NCI-H82 (cell line): Measurements from ENCODE around the gene NCK2.
A peak's percentile ranks its signal among the peaks of the same experiment; 100 is the strongest.

Experiments
- DNase-seq: peaks from one replicate; lab custom pipeline; 2025; lab: John Stamatoyannopoulos, UW

NCK2 gene

DNA sequence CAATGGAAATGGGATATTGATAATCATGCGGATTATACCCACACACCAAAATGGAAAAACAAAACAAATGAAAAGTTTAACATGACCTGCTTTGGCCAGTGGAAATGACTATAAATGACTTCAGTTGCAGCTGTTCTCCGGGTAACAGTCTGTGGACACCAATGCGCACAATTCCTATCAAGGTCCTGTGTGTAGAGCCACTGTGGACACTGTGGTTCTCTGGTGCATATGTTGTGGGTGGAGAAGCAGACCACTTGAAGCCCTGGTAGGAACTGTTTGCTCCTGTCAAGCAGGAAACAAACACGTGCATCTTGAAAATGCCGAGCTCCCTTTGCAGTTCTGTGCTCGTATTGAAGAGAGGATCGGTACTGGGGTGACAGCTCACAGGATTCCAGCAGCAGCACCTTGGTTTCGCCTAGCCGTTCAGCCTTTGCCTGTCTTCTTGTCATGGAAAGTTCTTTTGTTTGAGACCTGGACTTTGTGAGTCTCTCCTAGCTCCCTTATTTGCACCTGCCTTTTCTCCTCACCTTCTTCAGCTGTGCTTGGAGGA is 32.9 kb downstream of the NCK2 start:
- DNase-seq, result no peak

DNA sequence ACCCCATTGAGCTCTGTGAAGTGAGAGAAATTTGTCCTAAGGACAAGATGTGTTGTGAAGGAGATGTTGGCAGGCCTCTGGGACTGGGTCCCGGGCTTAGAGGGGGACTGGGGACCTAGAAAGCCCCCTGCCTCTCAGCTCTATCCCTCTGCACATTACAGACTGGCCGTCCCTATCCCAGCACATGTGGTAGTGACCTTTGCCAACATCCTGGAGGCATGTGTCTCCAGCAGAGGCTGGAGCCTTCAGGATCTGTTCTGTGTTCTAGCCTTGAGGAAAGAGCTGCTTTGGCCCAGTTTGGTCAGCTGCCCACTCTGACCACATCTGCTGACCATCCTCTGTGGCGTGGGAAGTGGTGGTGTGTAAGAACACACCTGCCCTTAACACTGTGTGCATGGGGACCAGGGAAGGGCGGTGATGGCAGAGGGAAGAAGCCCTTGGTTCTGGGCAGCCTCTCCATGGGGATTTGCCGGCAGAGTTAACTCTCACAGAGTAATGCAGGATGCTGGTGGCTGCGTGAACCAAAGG is 33.4 kb downstream of the NCK2 start:
- no peak for DNase-seq

DNA sequence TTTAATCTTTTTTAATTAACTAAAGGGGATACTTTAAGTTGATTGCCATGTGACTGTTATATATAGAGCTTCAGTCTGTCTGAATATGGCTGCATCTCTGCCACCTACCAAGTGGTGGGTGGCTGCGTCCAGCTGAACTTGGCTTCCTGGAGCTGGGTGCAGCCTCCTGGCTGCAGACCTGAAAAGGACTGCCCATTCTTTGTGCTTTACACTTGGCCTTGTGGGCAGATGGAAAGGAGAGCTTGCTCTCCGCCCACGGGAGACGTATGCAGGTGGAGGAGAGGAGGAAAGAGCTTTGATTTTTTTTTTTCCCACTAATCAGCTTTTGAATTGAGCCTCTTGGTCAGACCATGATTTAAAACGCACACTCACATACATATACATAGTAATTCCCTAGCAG is 34.7 kb downstream of the NCK2 start:
- DNase-seq, result peak; percentile 79

DNA sequence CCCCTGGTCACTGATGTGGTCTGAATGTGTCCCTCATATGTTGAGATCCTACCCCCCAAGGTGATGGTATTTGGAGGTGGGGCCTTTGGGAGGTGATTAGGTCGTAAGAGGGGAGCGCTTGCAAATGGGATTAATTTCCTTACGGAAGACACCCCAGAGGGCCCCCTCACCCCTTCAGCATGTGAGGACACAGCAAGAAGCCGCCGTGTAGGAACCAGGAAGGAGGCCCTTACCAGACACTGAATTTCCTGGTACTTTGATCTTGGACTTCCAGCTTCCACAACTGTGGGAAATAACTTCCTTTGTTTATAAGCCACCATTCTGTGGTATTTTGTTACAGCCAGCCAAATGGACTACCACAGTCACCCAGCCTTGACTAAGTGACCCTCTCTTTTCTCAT is 35.9 kb downstream of the NCK2 start:
- DNase-seq, result no peak

DNA sequence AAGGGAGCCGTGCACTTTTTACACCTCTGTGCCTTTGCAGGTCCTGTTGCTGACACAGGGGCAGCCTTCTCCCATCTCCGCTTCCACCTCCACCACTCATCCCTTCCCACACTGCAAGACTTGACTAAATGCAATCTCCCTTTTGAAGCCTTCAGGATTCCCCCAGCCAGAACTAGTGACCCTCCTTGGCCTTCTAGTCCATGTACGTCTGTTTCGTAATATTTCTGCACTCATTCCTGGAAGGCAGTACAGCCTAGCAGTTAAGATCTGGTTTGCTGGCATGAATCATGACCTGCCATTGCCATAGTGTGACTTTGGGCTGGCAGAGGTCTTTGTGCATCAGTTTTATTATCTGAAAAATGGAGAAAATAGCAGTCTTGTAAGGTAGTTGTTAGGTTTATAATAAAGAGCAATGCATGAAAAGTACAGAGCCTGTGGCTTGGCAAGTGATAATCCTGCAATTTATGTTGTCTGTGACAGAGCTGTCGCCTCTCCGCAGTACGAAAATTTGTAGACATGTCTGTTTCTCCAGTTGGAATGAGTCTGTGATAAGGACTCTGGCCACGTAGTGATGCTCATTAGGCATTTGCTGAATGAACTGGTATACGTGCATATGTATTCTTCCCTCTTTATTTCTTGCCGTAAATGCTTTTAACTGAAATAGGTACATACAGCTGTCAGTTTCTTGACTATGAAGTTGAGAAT is 36.7 kb downstream of the NCK2 start:
- no peak for DNase-seq

GRCh38 chr2:105782123-105782522 is 37.4 kb downstream of the NCK2 start:
- no peak for DNase-seq

DNA sequence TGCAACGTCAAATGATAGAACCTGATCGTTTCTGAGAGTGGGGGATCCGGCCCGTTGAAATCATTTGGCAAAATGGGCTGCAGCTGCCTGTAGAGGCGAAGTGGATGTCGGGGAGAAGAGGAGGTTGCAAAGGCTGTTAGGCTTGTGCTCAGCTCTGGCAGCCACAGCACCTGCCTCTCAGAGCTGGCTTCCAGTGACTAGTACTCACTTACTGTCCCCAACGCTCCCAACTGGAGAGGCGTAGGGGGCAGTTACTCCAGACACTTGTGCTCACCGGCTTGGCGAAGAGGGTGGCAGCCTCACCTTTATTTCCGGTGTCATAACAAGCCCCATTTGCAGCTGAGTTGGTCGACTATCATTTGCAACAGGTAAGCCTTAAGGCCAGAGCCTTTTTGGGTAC is 37.9 kb downstream of the NCK2 start:
- no peak for DNase-seq

DNA sequence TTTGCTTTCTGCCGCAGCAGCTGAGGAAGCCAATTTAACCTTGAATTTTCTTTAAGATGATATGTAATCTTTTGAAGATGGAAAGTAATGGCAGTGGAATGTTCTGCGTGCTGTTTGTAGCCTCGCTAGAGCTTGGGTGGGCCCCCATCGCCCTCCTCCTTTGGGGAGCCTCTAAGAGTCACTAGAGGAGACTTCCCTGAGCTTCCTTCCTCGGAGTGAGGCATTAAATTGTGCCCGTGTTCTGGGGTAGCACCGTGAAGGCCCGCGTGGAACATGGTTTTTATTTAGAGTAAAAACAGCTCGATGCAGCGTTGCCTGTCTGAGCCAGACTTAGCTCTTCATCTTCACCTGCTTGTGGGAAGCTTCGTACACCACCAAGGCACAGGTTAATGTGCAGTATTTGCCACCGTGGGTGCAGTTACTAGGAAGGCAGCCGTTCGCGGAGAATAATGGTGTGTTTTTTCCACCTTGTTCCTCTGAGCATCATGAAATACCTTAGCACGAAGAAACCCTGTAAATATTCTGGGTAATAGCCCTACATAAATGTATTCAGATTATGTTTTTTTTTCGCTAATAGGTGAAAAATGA is 38.5 kb downstream of the NCK2 start:
- no peak for DNase-seq

GRCh38 chr2:105783972-105784371 is 39.3 kb downstream of the NCK2 start:
- DNase-seq, result no peak

GRCh38 chr2:105784589-105784988 is 39.9 kb downstream of the NCK2 start:
- no peak for DNase-seq

DNA sequence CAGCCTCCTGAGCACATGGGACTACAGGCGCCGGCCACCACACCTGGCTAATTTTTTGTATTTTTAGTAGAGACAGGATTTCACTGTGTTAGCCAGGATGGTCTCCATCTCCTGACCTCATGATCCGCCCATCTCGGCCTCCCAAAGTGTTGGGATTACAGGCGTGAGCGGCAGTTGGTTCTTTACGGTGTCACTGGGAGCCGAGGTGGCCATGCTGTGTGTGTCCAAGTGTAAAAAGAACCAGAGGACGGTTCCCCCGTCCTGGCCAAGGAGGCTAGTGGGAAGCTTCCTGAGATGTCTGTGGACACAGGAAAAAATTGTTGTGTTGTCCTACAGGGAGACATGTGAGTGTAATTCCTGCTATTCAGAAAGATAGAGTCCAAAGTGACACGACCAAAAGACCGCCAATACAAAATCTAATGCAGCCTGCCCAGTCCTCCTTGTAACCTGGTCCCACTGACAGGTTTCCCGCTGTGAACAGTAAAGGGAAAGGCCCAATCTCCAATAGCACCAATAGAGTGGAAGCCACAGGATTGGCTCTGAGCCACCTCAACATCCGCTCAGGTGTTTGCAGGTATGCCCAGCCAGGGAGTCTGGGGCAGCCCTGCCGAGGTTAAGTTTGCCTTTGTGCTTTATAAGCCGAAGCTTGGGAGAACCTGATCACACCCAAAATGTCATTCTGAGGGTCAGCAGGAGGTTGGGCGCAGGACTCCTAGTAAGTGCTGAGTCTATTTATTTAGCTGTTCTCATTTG is 40.6 kb downstream of the NCK2 start:
- DNase-seq, result no peak

- DNase-seq, result no peak
Measured at GRCh38 chr2:105786231-105787230, 41.8 kb downstream of the NCK2 start.

DNA sequence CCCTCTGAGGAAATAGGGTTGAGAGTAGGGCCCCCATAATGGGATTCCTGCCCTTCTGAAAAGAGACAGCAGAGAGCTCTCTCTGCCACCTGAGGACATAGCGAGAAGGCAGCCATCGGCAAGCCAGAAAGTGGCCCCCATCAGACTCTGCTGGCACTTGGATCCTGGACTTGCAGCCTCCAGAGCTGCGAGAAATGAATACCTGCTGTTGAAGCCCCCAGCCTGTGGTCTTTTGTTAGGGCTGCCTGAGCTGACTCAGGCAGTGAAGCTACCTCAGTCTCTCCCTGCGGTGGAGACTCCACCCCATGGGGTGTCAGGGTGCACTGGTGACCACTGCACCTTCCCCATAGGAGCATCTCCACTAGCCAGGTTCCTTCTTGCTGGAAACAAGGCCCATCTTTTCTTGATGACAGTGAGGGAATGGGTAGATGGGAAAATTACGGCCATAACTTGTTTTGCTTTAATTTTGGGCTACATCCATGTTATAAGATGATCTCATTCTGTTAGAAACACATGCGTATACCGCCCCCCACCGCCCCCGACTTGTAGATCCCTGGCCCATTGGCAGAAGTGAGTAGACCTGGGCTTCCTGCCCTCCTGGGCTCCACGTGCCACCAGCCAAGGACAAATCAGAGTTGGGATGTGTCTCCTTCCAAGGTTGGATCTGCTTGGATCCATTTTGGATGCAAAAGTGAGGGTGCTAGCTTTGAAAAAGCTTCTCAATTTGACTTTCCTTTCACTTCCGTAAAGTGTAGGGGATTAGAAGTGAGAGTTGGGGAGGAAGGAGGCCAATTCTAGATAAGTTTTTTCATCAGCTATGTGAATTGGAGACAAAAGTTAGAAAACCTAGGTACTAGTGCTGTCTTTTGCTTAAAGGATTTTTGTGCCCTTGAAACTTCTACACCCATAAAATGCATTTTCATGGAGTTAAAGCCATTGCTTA is 42.9 kb downstream of the NCK2 start:
- DNase-seq, result no peak

- no peak for DNase-seq
Measured at GRCh38 chr2:105788670-105789290, 44.1 kb downstream of the NCK2 start.

DNA sequence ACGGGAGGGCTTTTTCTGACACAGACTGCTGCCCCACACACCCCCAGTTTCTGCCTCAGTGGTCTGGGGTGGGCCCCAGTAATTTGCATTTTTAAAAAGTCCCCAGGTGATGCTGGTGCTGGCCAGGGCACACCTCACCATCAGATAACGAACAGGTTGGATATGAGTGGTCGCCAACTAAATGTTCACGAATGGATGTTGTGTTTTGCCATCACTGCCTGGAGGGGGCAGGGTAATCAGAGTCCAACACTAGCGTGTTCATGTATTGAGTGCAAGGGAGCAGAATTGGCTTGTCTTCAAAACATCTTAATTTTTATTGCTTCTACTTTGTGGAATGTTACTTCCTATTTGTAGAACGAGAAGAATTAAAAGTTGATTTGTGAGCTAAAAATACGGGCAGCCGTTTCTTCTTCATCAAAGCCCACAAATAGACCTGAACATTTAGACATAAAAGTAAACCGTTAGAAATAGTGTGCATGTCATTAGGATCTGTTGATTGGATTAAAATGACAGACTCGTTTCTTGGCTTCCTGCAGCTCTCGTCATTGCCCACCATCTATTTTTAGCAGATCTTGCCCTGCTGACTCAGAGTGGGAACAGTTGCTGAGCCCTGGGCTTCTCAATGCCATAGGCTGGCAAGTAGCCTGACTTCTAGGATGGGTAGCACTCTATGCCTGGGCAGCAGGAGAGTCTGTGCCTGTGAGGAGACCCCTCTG is 45.2 kb downstream of the NCK2 start:
- DNase-seq, result peak; percentile 70

GRCh38 chr2:105790461-105791149 is 45.9 kb downstream of the NCK2 start:
- no peak for DNase-seq

DNA sequence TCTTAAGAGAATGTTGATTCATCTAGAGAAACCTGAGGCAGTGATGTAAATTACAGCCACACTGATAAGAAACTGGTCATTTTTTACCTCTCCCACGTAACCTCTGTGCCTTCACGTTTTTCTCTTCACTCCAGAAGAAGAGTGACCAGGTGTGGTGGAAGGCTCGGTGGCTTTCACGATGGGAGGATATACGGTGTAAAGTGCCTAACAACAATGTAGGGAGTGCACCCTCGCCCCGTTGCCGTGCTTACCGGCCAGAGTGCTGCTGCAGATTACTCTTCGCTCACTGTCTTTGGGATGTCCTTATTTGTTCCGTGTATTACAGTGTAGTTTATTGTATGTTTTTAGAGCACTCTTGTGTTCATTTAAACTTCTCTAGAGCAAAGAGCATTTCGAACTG is 46.5 kb downstream of the NCK2 start:
- DNase-seq, result no peak

GRCh38 chr2:105792561-105792960 is 47.8 kb downstream of the NCK2 start:
- DNase-seq, result no peak
